ENCODE data around the gene GDF10.

GDF10 gene

DNA sequence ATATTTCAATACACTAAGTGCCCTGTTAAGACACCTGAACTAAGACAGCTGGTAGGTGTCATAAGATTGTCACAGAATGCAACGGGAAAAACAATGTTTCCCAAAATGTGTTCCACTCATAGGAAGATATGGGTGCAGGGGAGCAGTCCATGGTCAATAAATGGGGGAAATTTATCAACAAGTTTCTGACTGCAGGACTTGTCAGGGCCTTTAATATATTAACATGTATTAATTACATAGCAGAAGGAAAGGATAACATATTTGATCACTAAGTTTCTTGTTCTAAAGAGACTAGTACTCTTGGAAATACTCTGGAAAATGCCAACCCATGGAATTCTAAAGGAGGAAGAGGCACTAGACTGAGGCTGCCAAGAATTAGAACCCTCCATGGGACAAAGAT is 54.9 kb downstream of the GDF10 start:
- Histone ChIP-seq H3K4me3 (ENCODE audit: low read depth, low read length) (no peak overlapping the region), H2AFZ (ENCODE audit: low read length, unreplicated experiment) (no peak overlapping the region), H3K27ac (ENCODE audit: low read depth, low read length) (no peak overlapping the region), H3K36me3 (ENCODE audit: insufficient read depth, low read length) (no peaks in the 10 kb centered on the region), H3K79me2 (ENCODE audit: control insufficient read depth, insufficient read depth, low read length, unreplicated experiment) (no peaks in the 10 kb centered on the region), H3K4me1 (ENCODE audit: control insufficient read depth, insufficient read depth, low read length, unreplicated experiment) (no peaks in the 10 kb centered on the region), H3K27me3 (ENCODE audit: insufficient read depth, low read length) (0 out of 2 replicates have a peak, but pooled peaks cover 2% of the 10 kb centered on the region)

- H3K79me2 ChIP-seq (ENCODE audit: control insufficient read depth, insufficient read depth, low read length, unreplicated experiment): no peaks in the 10 kb centered on the region
- no peak overlapping the region for H3K4me3 ChIP-seq (ENCODE audit: low read depth, low read length)
- no peaks in the 10 kb centered on the region for H3K27me3 ChIP-seq (ENCODE audit: insufficient read depth, low read length)
- no peaks in the 10 kb centered on the region for H3K4me1 ChIP-seq (ENCODE audit: control insufficient read depth, insufficient read depth, low read length, unreplicated experiment)
- no peak overlapping the region for H3K27ac ChIP-seq (ENCODE audit: low read depth, low read length)
- no peak overlapping the region for H2AFZ ChIP-seq (ENCODE audit: low read length, unreplicated experiment)
- no peaks in the 10 kb centered on the region for H3K36me3 ChIP-seq (ENCODE audit: insufficient read depth, low read length)
Measured at GRCh38 chr10:47356708-47357107, 56.7 kb downstream of the GDF10 start.

DNA sequence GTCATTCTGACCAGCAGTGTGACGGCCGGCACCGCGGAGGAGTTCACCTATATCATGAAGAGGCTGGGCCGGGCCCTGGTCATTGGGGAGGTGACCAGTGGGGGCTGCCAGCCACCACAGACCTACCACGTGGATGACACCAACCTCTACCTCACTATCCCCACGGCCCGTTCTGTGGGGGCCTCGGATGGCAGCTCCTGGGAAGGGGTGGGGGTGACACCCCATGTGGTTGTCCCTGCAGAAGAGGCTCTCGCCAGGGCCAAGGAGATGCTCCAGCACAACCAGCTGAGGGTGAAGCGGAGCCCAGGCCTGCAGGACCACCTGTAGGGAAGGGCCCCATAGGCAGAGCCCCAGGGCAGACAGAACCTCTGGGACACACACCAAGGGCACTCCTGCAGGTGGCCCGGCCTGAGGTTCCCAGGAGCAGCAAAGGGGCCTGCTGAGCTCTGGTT is 57.2 kb downstream of the GDF10 start:
- H3K4me1 ChIP-seq (ENCODE audit: control insufficient read depth, insufficient read depth, low read length, unreplicated experiment): no peaks in the 10 kb centered on the region
- no peak overlapping the region for H3K4me3 ChIP-seq (ENCODE audit: low read depth, low read length)

DNA sequence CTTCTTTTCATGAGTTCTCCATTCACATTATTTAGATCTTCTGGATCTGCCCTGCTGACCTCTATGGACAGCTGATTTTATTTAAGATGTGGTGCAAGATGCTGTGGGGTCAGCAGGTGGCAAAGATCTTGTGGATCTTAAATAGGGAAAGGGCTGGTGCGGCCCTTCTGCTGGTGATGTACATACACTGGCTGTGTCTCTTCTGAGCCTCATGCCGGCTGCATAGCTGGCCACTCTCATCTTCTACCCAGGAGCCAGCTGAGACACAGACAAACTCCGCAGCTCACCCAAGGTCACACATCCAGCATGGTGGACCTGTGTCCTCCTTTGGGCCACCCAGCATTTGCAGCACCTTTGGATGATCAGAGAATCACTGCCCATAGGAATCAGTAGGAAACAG is 57.9 kb downstream of the GDF10 start:
- H3K4me1 ChIP-seq (ENCODE audit: control insufficient read depth, insufficient read depth, low read length, unreplicated experiment): no peaks in the 10 kb centered on the region
- H3K27ac ChIP-seq (ENCODE audit: low read depth, low read length): no peak overlapping the region
- H3K27me3 ChIP-seq (ENCODE audit: insufficient read depth, low read length): no peaks in the 10 kb centered on the region
- H3K36me3 ChIP-seq (ENCODE audit: insufficient read depth, low read length): no peaks in the 10 kb centered on the region
- H2AFZ ChIP-seq (ENCODE audit: low read length, unreplicated experiment): no peak overlapping the region
- no peaks in the 10 kb centered on the region for H3K79me2 ChIP-seq (ENCODE audit: control insufficient read depth, insufficient read depth, low read length, unreplicated experiment)
- H3K4me3 ChIP-seq (ENCODE audit: low read depth, low read length): no peak overlapping the region

More for the DNA sequence above, 57.2 kb downstream of the GDF10 start:
- H3K36me3 ChIP-seq (ENCODE audit: insufficient read depth, low read length): no peaks in the 10 kb centered on the region
- no peaks in the 10 kb centered on the region for H3K27me3 ChIP-seq (ENCODE audit: insufficient read depth, low read length)
- H2AFZ ChIP-seq (ENCODE audit: low read length, unreplicated experiment): no peak overlapping the region
- no peaks in the 10 kb centered on the region for H3K79me2 ChIP-seq (ENCODE audit: control insufficient read depth, insufficient read depth, low read length, unreplicated experiment)
- no peak overlapping the region for H3K27ac ChIP-seq (ENCODE audit: low read depth, low read length)

DNA sequence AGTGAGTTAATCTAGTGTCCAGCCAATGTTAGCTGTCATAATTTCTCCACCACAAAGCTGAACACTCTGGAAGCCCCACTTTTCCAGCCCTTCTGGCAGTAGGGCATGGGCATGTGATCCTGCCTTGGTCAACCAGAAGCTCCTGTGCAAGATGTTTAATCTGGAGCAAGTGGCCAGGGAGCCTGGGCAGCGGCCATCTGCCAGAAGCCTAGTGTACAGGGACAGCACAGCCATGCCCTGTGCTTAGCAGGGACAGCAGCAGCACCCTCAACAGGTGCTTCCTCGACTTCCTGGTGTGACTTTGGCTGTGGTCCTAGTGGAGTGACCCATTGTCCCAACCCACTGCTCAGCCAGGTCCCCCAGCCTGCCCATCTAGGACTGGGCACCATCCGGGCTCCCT is 58.5 kb downstream of the GDF10 start:
- H3K4me1 ChIP-seq (ENCODE audit: control insufficient read depth, insufficient read depth, low read length, unreplicated experiment): no peaks in the 10 kb centered on the region
- no peak overlapping the region for H3K4me3 ChIP-seq (ENCODE audit: low read depth, low read length)

GRCh38 chr10:47359101-47359500 is 59.1 kb downstream of the GDF10 start:
- Histone ChIP-seq H3K36me3 (ENCODE audit: insufficient read depth, low read length) (no peaks in the 10 kb centered on the region), H3K4me1 (ENCODE audit: control insufficient read depth, insufficient read depth, low read length, unreplicated experiment) (no peaks in the 10 kb centered on the region), H3K79me2 (ENCODE audit: control insufficient read depth, insufficient read depth, low read length, unreplicated experiment) (no peaks in the 10 kb centered on the region), H2AFZ (ENCODE audit: low read length, unreplicated experiment) (no peak overlapping the region), H3K4me3 (ENCODE audit: low read depth, low read length) (no peak overlapping the region), H3K27ac (ENCODE audit: low read depth, low read length) (no peak overlapping the region), H3K27me3 (ENCODE audit: insufficient read depth, low read length) (no peaks in the 10 kb centered on the region)

More for the DNA sequence above, 58.5 kb downstream of the GDF10 start:
- no peak overlapping the region for H3K27ac ChIP-seq (ENCODE audit: low read depth, low read length)
- no peaks in the 10 kb centered on the region for H3K27me3 ChIP-seq (ENCODE audit: insufficient read depth, low read length)
- no peaks in the 10 kb centered on the region for H3K79me2 ChIP-seq (ENCODE audit: control insufficient read depth, insufficient read depth, low read length, unreplicated experiment)
- H2AFZ ChIP-seq (ENCODE audit: low read length, unreplicated experiment): no peak overlapping the region
- H3K36me3 ChIP-seq (ENCODE audit: insufficient read depth, low read length): no peaks in the 10 kb centered on the region

GRCh38 chr10:47359626-47360418 is 59.8 kb downstream of the GDF10 start:
- Histone ChIP-seq H3K27me3 (ENCODE audit: insufficient read depth, low read length) (no peaks in the 10 kb centered on the region), H3K36me3 (ENCODE audit: insufficient read depth, low read length) (no peaks in the 10 kb centered on the region), H2AFZ (ENCODE audit: low read length, unreplicated experiment) (no peak overlapping the region), H3K4me3 (ENCODE audit: low read depth, low read length) (no peak overlapping the region), H3K27ac (ENCODE audit: low read depth, low read length) (no peak overlapping the region), H3K4me1 (ENCODE audit: control insufficient read depth, insufficient read depth, low read length, unreplicated experiment) (no peaks in the 10 kb centered on the region), H3K79me2 (ENCODE audit: control insufficient read depth, insufficient read depth, low read length, unreplicated experiment) (no peaks in the 10 kb centered on the region)

DNA sequence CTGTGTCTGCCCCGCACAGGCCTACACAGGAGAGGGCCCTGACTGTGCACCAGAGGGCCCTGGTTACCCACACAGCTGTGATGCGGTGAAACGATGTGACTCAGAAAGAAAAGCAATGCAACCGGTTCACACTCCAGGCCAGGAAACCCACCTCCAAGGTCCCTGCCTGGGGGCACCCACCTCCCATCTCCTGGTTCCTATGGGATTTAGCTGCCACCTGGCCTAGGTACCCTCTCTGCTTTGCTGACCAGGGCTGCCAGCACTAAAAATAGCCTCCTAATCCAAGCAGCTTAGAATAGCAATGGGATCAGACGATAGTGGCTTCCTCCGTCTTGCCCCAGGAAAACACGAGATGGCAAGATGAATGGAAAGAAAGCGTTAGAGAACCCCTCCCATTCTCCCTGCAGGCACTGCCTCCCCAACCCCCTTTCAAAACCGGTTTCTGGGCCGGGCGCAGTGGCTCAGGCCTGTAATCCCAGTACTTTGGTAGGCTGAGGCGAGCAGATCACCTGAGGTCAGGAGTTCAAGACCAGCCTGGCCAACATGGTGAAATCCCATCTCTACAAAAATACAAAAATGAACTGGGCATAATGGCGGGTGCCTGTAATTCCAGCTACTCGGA is 60.5 kb downstream of the GDF10 start:
- no peak overlapping the region for H2AFZ ChIP-seq (ENCODE audit: low read length, unreplicated experiment)
- H3K27me3 ChIP-seq (ENCODE audit: insufficient read depth, low read length): peaks cover 3% of the 10 kb centered on the region; the same call in 1 of the 2 replicates
- no peaks in the 10 kb centered on the region for H3K79me2 ChIP-seq (ENCODE audit: control insufficient read depth, insufficient read depth, low read length, unreplicated experiment)
- no peak overlapping the region for H3K27ac ChIP-seq (ENCODE audit: low read depth, low read length)
- no peaks in the 10 kb centered on the region for H3K4me1 ChIP-seq (ENCODE audit: control insufficient read depth, insufficient read depth, low read length, unreplicated experiment)
- H3K4me3 ChIP-seq (ENCODE audit: low read depth, low read length): no peak overlapping the region
- no peaks in the 10 kb centered on the region for H3K36me3 ChIP-seq (ENCODE audit: insufficient read depth, low read length)

DNA sequence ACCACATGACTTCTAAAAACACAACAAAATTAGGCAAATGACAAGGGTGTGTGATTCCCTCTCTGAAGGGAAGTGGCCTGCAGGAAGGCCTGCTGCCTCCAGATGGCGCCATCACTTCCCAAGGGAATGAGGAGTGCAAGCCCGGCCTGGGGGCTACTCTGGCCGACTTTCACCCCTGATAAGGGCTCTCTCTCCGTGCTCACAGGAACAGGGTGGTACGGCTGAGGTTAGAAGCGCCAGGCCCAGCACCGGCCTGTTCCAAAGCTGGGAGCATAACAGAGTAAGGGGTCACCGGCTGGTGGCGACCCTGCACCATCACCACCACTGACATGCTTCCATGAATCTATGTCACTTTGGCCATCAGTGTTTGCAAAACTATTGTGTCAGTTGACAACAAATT is 61.3 kb downstream of the GDF10 start:
- no peaks in the 10 kb centered on the region for H3K79me2 ChIP-seq (ENCODE audit: control insufficient read depth, insufficient read depth, low read length, unreplicated experiment)
- no peak overlapping the region for H2AFZ ChIP-seq (ENCODE audit: low read length, unreplicated experiment)
- H3K27me3 ChIP-seq (ENCODE audit: insufficient read depth, low read length): peaks cover 3% of the 10 kb centered on the region; the same call in 1 of the 2 replicates
- no peak overlapping the region for H3K4me3 ChIP-seq (ENCODE audit: low read depth, low read length)
- H3K4me1 ChIP-seq (ENCODE audit: control insufficient read depth, insufficient read depth, low read length, unreplicated experiment): no peaks in the 10 kb centered on the region
- H3K36me3 ChIP-seq (ENCODE audit: insufficient read depth, low read length): no peaks in the 10 kb centered on the region
- no peak overlapping the region for H3K27ac ChIP-seq (ENCODE audit: low read depth, low read length)

DNA sequence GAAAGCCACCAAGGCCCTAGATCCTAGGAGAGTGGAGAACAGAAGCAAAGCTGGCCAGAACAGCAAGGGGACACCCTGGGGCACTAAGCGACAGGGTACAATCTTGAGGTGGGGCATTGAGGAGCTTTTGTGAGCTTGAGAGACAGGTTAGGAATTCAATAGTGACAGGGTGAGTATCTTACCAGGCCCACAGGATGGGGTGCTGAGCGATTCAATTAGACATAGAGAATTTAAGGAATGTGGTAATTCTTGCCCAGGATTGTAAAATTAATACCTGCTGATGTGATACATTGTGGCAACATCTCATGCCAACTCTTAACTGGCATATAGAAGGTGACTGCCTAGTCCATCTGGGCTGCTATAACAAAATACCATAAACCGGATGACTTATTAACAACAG is 62.2 kb downstream of the GDF10 start:
- Histone ChIP-seq H2AFZ (ENCODE audit: low read length, unreplicated experiment) (no peak overlapping the region), H3K27me3 (ENCODE audit: insufficient read depth, low read length) (peaks cover 3% of the 10 kb centered on the region; the same call in 1 of the 2 replicates), H3K4me3 (ENCODE audit: low read depth, low read length) (no peak overlapping the region), H3K4me1 (ENCODE audit: control insufficient read depth, insufficient read depth, low read length, unreplicated experiment) (no peaks in the 10 kb centered on the region), H3K27ac (ENCODE audit: low read depth, low read length) (no peak overlapping the region), H3K79me2 (ENCODE audit: control insufficient read depth, insufficient read depth, low read length, unreplicated experiment) (no peaks in the 10 kb centered on the region), H3K36me3 (ENCODE audit: insufficient read depth, low read length) (no peaks in the 10 kb centered on the region)

All from ACC112 (cell line).